ENCODE results near the gene DNM3. TPM values are rescaled to one million over a fixed set of nuclear protein-coding genes. Genes with fewer than 3 reads are reported as not detected.
A peak's percentile ranks its signal among the peaks of the same experiment; 100 is the strongest.

The DNM3 gene
- total and polyA plus RNA-seq, 2 experiments from 2014 or later: 5.2 to 12.2 TPM

- TF ChIP-seq STAT1 (IDR thresholded peaks at IDR 0.05; ENCODE audit: unreplicated experiment) (no peak), POLR2AphosphoS5 (IDR thresholded peaks at IDR 0.05; ENCODE audit: low read depth) (no peak), ETS1 (IDR thresholded peaks at IDR 0.05) (no peak), CREB1 (CRISPR knock-in tag; IDR thresholded peaks at IDR 0.05; ENCODE audit: low read depth) (no peak)
Measured at GRCh38 chr1:172447641-172448040, 606.3 kb downstream of the DNM3 start (continued).

DNA sequence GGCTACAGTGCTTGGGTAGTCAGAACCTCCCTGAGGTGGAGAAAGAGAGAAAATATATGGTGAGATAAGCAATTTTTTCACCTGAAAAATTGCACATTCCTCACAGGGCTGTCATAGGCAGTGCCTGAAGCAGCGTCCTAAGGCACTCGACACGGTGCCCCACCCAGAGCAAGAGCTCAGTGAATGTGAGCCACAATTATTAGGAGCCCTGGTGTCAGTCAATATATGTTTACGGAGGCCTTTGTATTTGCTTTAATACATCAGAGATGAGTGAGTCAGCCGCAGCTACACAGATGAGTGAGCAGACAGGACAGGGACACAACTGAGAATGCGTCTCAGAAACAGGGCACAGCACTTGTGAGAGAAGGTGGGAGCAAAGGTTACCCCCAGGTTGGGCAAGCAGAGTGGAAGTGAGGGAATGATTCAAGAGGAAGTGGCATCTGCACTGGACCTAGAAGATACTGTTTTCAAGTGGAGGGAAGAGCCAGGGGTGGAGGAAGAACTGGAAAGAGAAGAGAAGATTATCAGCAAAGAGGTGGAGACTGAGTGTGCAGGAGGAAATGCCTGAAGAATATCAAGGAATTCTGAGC lies 607.8 kb downstream of the DNM3 start:
- DNase-seq (ENCODE audit: low spot score): no peak
- no peak for ATAC-seq
- Mint-ChIP-seq H3K27me3 (ENCODE audit: insufficient read depth, low read depth, poor library complexity) (peaks cover 7% of the 10 kb centered on the region), H3K4me3 (no peak overlapping the region), H3K27ac (no peak overlapping the region), H3K9me3 (no peaks in the 10 kb centered on the region), H3K36me3 (ENCODE audit: low read depth) (no peaks in the 10 kb centered on the region; the same call in 2 of the 3 replicates), H3K4me1 (peaks cover 7% of the 10 kb centered on the region; the same call in 2 of the 3 replicates)
- Histone ChIP-seq H3F3A (replicated peaks; ENCODE audit: low read depth) (no peaks in the 10 kb centered on the region), H3K27ac (ENCODE audit: low read depth) (no peak overlapping the region), H3K9me2 (ENCODE audit: insufficient read depth) (no peaks in the 10 kb centered on the region), H2AFZ (peak overlapping the region; percentile 97), H3K79me2 (replicated peaks; ENCODE audit: insufficient read depth) (no peaks in the 10 kb centered on the region), H3K4me3 (no peak overlapping the region), H3K36me3 (ENCODE audit: insufficient read depth) (no peaks in the 10 kb centered on the region), H3K27me3 (ENCODE audit: insufficient read depth) (no peaks in the 10 kb centered on the region), H3K4me2 (no peak overlapping the region), H3K4me1 (ENCODE audit: insufficient read depth) (peaks cover 3% of the 10 kb centered on the region; the same call in 1 of the 2 replicates), H4K20me1 (replicated peaks; ENCODE audit: insufficient read depth) (no peaks in the 10 kb centered on the region)
- TF ChIP-seq EZH2phosphoT487 (IDR thresholded peaks at IDR 0.05; ENCODE audit: unreplicated experiment) (no peak), ZNF114 (CRISPR knock-in tag; IDR thresholded peaks at IDR 0.05) (no peak), CREB1 (CRISPR knock-in tag; IDR thresholded peaks at IDR 0.05; ENCODE audit: low read depth) (no peak)

- H3K4me2 ChIP-seq: no peak overlapping the region
- H3K4me3 ChIP-seq: no peak overlapping the region
- no peaks in the 10 kb centered on the region; the same call in 1 of the 2 replicates for H3K4me1 ChIP-seq (ENCODE audit: insufficient read depth)
- Mint-ChIP-seq H3K4me1 (0 out of 3 replicates have a peak, but pooled peaks cover 2% of the 10 kb centered on the region), H3K27ac (no peak overlapping the region), H3K27me3 (ENCODE audit: insufficient read depth, low read depth, poor library complexity) (peaks cover 7% of the 10 kb centered on the region), H3K4me3 (no peak overlapping the region), H3K36me3 (ENCODE audit: low read depth) (no peaks in the 10 kb centered on the region; the same call in 2 of the 3 replicates), H3K9me3 (no peaks in the 10 kb centered on the region)
- H3K36me3 ChIP-seq (ENCODE audit: insufficient read depth): no peaks in the 10 kb centered on the region
- peak; percentile 97 for ATAC-seq
- H3K27me3 ChIP-seq (ENCODE audit: insufficient read depth): no peaks in the 10 kb centered on the region
- H3K27ac ChIP-seq (ENCODE audit: low read depth): no peak overlapping the region
- H4K20me1 ChIP-seq (replicated peaks; ENCODE audit: insufficient read depth): no peaks in the 10 kb centered on the region
- no peaks in the 10 kb centered on the region for H3K79me2 ChIP-seq (replicated peaks; ENCODE audit: insufficient read depth)
- DNase-seq (ENCODE audit: low spot score): peak; percentile 93
- H2AFZ ChIP-seq: peak overlapping the region; percentile 97
- peaks cover 1% of the 10 kb centered on the region; the same call in 1 of the 2 replicates for H3K9me2 ChIP-seq (ENCODE audit: insufficient read depth)
- no peaks in the 10 kb centered on the region for H3F3A ChIP-seq (replicated peaks; ENCODE audit: low read depth)
- TF ChIP-seq NANOG (IDR thresholded peaks at IDR 0.05; ENCODE audit: borderline replicate concordance) (no peak), POLR2AphosphoS5 (IDR thresholded peaks at IDR 0.05; ENCODE audit: low read depth) (no peak), EZH2phosphoT487 (IDR thresholded peaks at IDR 0.05; ENCODE audit: unreplicated experiment) (no peak)
- TF ChIP-seq, protein P1, sequence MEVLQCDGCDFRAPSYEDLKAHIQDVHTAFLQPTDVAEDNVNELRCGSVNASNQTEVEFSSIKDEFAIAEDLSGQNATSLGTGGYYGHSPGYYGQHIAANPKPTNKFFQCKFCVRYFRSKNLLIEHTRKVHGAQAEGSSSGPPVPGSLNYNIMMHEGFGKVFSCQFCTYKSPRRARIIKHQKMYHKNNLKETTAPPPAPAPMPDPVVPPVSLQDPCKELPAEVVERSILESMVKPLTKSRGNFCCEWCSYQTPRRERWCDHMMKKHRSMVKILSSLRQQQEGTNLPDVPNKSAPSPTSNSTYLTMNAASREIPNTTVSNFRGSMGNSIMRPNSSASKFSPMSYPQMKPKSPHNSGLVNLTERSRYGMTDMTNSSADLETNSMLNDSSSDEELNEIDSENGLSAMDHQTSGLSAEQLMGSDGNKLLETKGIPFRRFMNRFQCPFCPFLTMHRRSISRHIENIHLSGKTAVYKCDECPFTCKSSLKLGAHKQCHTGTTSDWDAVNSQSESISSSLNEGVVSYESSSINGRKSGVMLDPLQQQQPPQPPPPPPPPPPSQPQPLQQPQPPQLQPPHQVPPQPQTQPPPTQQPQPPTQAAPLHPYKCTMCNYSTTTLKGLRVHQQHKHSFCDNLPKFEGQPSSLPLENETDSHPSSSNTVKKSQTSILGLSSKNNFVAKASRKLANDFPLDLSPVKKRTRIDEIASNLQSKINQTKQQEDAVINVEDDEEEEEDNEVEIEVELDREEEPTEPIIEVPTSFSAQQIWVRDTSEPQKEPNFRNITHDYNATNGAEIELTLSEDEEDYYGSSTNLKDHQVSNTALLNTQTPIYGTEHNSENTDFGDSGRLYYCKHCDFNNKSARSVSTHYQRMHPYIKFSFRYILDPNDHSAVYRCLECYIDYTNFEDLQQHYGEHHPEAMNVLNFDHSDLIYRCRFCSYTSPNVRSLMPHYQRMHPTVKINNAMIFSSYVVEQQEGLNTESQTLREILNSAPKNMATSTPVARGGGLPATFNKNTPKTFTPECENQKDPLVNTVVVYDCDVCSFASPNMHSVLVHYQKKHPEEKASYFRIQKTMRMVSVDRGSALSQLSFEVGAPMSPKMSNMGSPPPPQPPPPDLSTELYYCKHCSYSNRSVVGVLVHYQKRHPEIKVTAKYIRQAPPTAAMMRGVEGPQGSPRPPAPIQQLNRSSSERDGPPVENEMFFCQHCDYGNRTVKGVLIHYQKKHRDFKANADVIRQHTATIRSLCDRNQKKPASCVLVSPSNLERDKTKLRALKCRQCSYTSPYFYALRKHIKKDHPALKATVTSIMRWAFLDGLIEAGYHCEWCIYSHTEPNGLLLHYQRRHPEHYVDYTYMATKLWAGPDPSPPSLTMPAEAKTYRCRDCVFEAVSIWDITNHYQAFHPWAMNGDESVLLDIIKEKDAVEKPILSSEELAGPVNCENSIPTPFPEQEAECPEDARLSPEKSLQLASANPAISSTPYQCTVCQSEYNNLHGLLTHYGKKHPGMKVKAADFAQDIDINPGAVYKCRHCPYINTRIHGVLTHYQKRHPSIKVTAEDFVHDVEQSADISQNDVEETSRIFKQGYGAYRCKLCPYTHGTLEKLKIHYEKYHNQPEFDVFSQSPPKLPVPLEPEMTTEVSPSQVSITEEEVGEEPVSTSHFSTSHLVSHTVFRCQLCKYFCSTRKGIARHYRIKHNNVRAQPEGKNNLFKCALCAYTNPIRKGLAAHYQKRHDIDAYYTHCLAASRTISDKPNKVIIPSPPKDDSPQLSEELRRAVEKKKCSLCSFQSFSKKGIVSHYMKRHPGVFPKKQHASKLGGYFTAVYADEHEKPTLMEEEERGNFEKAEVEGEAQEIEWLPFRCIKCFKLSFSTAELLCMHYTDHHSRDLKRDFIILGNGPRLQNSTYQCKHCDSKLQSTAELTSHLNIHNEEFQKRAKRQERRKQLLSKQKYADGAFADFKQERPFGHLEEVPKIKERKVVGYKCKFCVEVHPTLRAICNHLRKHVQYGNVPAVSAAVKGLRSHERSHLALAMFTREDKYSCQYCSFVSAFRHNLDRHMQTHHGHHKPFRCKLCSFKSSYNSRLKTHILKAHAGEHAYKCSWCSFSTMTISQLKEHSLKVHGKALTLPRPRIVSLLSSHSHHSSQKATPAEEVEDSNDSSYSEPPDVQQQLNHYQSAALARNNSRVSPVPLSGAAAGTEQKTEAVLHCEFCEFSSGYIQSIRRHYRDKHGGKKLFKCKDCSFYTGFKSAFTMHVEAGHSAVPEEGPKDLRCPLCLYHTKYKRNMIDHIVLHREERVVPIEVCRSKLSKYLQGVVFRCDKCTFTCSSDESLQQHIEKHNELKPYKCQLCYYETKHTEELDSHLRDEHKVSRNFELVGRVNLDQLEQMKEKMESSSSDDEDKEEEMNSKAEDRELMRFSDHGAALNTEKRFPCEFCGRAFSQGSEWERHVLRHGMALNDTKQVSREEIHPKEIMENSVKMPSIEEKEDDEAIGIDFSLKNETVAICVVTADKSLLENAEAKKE (CRISPR knock-in tag; IDR thresholded peaks at IDR 0.05): no peak
Measured at GRCh38 chr1:172449585-172450523, 608.6 kb downstream of the DNM3 start.
